Measurements from ENCODE around the gene HMOX1.

GRCh38 chr22:35435201-35435740, 54.4 kb downstream of the HMOX1 start:
- TF ChIP-seq CTCF (IDR thresholded peaks at IDR 0.05; ENCODE audit: low read depth, low read length, missing input control) (no peak), MAX (IDR thresholded peaks at IDR 0.05) (no peak), RXRA (IDR thresholded peaks at IDR 0.05) (no peak), YY1 (IDR thresholded peaks at IDR 0.05) (no peak), JUND (IDR thresholded peaks at IDR 0.05) (no peak), RAD21 (IDR thresholded peaks at IDR 0.05) (no peak), ATF3 (IDR thresholded peaks at IDR 0.05) (no peak), GABPA (IDR thresholded peaks at IDR 0.05 in 1 of 2, conservative IDR thresholded peaks at IDR 0.05 in 1 of 2) (no peak), TAF1 (conservative IDR thresholded peaks at IDR 0.05) (no peak), EGR1 (IDR thresholded peaks at IDR 0.05; ENCODE audit: low read depth in 2 of 2) (no peak), ZBTB33 (IDR thresholded peaks at IDR 0.05) (no peak), HNF4A (conservative IDR thresholded peaks at IDR 0.05) (no peak), SP1 (IDR thresholded peaks at IDR 0.05) (no peak)
